Hematopoietic multipotent progenitor cell treated with erythropoietin and hydrocortisone succinate and interleukin-3 and kit ligand, for 6 days (in vitro differentiated cells): ENCODE data around the gene RIF1.
"Not testable (repeated sequence)": the region's sequence is repeated elsewhere in the genome, so short reads cannot be mapped to it uniquely, and the experiment has no call there.

Experiments
- DNase-seq: peaks from one replicate; pipeline ENCODE4 v3.0.0-alpha.2; 2015

Gene RIF1

GRCh38 chr2:151409601-151410484 lies at the start of gene RIF1:
Gene RIF1, plus strand, starts transcription at chr2:151409902. Its CDS starts 522 bp downstream, at chr2:151410424.
- peak; percentile 97 for DNase-seq

GRCh38 chr2:151361674-151362370 lies 47.9 kb upstream of the RIF1 start:
- no peak for DNase-seq

GRCh38 chr2:151363709-151364108 lies 46.0 kb upstream of the RIF1 start:
- peak; percentile 33 for DNase-seq

- DNase-seq, result no peak
Measured at GRCh38 chr2:151367571-151367970, 42.1 kb upstream of the RIF1 start.

- DNase-seq, result peak; percentile 77
Measured at GRCh38 chr2:151374436-151374835, 35.3 kb upstream of the RIF1 start.

GRCh38 chr2:151379169-151379568 lies 30.5 kb upstream of the RIF1 start:
- no peak for DNase-seq

- peak; percentile 92 for DNase-seq
Measured at GRCh38 chr2:151380580-151381235, 29.0 kb upstream of the RIF1 start.

GRCh38 chr2:151381266-151381665 lies 28.4 kb upstream of the RIF1 start:
- DNase-seq, result no peak

GRCh38 chr2:151388011-151388410 lies 21.7 kb upstream of the RIF1 start:
- no peak for DNase-seq

- DNase-seq, result no peak
Measured at GRCh38 chr2:151391436-151391835, 18.3 kb upstream of the RIF1 start.

- DNase-seq, result no peak
Measured at GRCh38 chr2:151394509-151394908, 15.2 kb upstream of the RIF1 start.

GRCh38 chr2:151395509-151396374 lies 14.0 kb upstream of the RIF1 start:
- peak; percentile 38 for DNase-seq

- DNase-seq, result peak; percentile 74
Measured at GRCh38 chr2:151399981-151400380, 9.7 kb upstream of the RIF1 start.

GRCh38 chr2:151401149-151401548 lies 8.6 kb upstream of the RIF1 start:
- DNase-seq, result no peak

GRCh38 chr2:151403914-151404313 lies 5.8 kb upstream of the RIF1 start:
- DNase-seq, result peak; percentile 79

GRCh38 chr2:151405376-151405775 lies 4.3 kb upstream of the RIF1 start:
- no peak for DNase-seq

GRCh38 chr2:151407281-151407680 lies 2.4 kb upstream of the RIF1 start:
- no peak for DNase-seq

GRCh38 chr2:151408788-151409600 lies 708 bp upstream of the RIF1 start:
- no peak for DNase-seq

GRCh38 chr2:151410485-151410834 lies 758 bp downstream of the RIF1 start:
- peak; percentile 73 for DNase-seq

GRCh38 chr2:151417650-151418049 lies 7.9 kb downstream of the RIF1 start:
- no peak for DNase-seq

- not testable (repeated sequence) for DNase-seq
Measured at GRCh38 chr2:151421681-151422080, 12.0 kb downstream of the RIF1 start.
